Measurements from ENCODE around the gene KAT5. TPM values are rescaled to one million over a fixed set of nuclear protein-coding genes. Genes with fewer than 3 reads are reported as not detected.

The KAT5 gene
- total RNA-seq, 2 donors from 2014 or later: 74.8 to 107 TPM

DNA sequence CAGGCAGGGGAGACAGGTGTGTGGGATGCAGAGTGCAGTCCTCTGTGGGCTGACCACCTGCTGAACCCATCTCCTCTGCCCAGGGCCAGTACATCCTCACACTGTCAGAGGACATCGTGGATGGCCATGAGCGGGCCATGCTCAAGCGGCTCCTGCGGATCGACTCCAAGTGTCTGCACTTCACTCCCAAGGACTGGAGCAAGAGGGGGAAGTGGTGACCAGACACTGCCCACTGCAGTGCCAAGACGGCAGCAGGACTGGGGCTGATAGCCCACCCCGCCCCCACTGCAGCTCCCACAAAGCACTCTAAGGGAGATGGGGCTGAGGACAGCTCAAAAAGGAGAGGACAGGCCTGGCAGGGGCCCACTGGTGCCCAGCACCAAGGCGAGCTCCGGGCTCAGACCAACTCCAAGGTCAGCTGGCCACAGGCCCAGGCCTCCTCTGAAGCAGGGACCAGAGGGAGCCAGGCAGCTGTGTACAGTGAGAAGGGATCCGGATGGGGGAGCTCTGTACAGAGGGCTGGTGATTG, 7.0 kb downstream of the KAT5 start:
- TF ChIP-seq, protein P1, sequence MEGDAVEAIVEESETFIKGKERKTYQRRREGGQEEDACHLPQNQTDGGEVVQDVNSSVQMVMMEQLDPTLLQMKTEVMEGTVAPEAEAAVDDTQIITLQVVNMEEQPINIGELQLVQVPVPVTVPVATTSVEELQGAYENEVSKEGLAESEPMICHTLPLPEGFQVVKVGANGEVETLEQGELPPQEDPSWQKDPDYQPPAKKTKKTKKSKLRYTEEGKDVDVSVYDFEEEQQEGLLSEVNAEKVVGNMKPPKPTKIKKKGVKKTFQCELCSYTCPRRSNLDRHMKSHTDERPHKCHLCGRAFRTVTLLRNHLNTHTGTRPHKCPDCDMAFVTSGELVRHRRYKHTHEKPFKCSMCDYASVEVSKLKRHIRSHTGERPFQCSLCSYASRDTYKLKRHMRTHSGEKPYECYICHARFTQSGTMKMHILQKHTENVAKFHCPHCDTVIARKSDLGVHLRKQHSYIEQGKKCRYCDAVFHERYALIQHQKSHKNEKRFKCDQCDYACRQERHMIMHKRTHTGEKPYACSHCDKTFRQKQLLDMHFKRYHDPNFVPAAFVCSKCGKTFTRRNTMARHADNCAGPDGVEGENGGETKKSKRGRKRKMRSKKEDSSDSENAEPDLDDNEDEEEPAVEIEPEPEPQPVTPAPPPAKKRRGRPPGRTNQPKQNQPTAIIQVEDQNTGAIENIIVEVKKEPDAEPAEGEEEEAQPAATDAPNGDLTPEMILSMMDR (IDR thresholded peaks at IDR 0.05): no peak
- TF ChIP-seq POLR2A (IDR thresholded peaks at IDR 0.05) (no peak), POLR2AphosphoS5 (IDR thresholded peaks at IDR 0.05) (no peak)
- Histone ChIP-seq H3K4me1 (replicated peaks) (peaks cover 17% of the 10 kb centered on the region), H3K4me3 (peak overlapping the region in 1 of 2 donors; percentile 82), H3K27me3 (replicated peaks; ENCODE audit: insufficient read depth) (no peaks in the 10 kb centered on the region), H3K36me3 (peaks cover 21 to 26% of the 10 kb centered on the region in 2 donors), H3K27ac (no peak overlapping the region), H3K9me3 (no peaks in the 10 kb centered on the region)
- DNase-seq (ENCODE audit: low spot score): no peak
- 63% methylated on average over 10 of the region's 10 CpGs for WGBS
- intact Hi-C loops (cut with DNase I): no loop called here

DNA sequence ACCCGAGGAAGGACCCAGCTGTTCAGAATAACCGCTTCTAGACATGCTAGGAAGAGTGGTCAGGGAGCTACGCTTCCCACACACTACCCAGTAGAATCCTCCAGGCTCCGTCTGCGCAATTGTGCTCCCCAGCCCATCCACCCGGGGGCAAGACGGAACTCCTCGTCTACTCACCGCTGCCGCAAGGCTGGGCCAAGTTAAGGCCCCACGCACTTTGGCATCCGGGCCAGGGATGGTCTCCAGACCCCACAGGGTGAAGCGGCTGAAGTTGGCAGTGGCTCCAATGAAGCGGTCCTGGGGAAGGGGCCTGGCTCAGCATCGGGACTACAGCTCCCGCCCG, 7.8 kb downstream of the KAT5 start:
- H3K27me3 ChIP-seq (replicated peaks; ENCODE audit: insufficient read depth): no peaks in the 10 kb centered on the region
- WGBS: 5% methylated on average over 13 of the region's 17 CpGs
- peak overlapping the region; percentile 55 to 82 for H3K4me3 ChIP-seq
- no peaks in the 10 kb centered on the region for H3K9me3 ChIP-seq
- TF ChIP-seq POLR2A (IDR thresholded peaks at IDR 0.05) (no peak), POLR2AphosphoS5 (IDR thresholded peaks at IDR 0.05) (no peak)
- TF ChIP-seq, protein P1 (IDR thresholded peaks at IDR 0.05): no peak
- intact Hi-C loops (cut with DNase I): no loop called here
- peaks cover 16 to 19% of the 10 kb centered on the region in 2 donors for H3K36me3 ChIP-seq
- no peak for DNase-seq (ENCODE audit: low spot score)
- H3K27ac ChIP-seq: peak overlapping the region; percentile 92 to 93
- H3K4me1 ChIP-seq (replicated peaks): peaks cover 17% of the 10 kb centered on the region

DNA sequence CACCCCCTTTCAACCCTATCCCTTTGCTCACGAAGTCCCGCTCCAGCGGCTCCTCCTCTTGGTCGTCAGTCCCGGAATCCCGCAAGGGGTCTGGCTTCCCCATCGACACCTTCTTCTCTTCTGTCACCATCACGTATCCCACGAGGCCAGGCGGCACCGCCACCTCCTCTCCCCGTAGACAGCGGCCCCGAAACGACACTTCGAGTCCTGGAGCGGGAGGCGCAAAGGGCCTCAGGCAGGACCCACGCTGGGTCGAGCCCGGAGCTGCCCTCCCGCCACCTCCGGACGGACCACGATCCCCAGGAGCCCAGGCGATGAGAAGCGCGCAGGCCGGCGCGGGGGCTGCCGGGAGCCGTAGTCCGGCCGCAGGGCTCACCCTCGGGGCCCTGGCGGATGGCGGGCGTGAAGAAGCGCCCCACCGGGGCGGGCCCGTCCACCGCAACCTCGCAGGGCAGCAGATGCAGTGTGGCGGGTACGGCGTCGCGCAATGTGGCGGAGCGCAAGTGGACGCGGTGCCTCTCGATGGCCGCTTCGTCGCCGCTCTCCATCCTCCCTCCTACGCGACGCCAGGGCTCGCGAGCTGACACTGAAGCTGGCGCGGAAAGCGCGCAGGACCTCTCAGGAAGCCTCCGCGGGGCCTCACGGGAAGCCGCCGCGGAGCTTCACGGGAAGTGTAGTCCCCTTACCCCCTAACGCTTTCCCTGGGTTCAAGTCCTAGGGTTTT, 8.3 kb downstream of the KAT5 start, which contains the start of gene RNASEH2C:
RNASEH2C (minus strand) TSS at position 588 of the 724 bp plus-strand sequence; CDS start at position 548, 40 bp downstream.
- DNase-seq (ENCODE audit: low spot score): peak; percentile 84
- TF ChIP-seq, protein P1 (IDR thresholded peaks at IDR 0.05): peak in 2 of 4 experiments; percentile 11 to 42
- TF ChIP-seq POLR2AphosphoS5 (IDR thresholded peaks at IDR 0.05) (peak; percentile 88), POLR2A (IDR thresholded peaks at IDR 0.05) (peak; percentile 72)
- H3K9me3 ChIP-seq: no peaks in the 10 kb centered on the region
- 1% methylated on average over 57 of the region's 76 CpGs for WGBS
- intact Hi-C loops (cut with DNase I): no loop called here
- H3K4me3 ChIP-seq: peak within 1 kb of the TSS; percentile 55 to 82
- H3K27ac ChIP-seq: peak within 1 kb of the TSS; percentile 92 to 93
- peaks cover 13 to 15% of the 10 kb centered on the region in 2 donors for H3K36me3 ChIP-seq
- H3K4me1 ChIP-seq (replicated peaks): peaks cover 17% of the 10 kb centered on the region
- H3K27me3 ChIP-seq (replicated peaks; ENCODE audit: insufficient read depth): no peaks in the 10 kb centered on the region

DNA sequence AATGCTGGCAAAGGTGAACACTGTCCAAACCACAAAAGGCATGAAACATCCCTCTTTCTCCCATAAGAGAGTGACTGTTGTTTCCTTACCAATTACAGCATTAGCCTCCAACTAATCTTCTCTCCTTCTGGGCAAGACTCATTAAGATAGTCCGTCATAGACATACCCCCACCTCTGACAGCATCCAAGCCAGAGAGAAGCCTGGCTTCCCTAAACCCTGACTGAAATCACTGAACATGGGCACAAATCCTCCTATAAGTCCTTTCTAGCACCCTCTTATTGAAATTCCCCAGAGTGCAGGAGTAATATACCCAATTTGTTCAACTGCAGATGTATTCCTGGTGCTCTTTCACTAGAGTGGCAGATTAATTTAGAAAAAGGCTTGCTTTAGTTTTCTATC, 10.2 kb downstream of the KAT5 start:
- 100% methylated on average over 1 of the region's 1 CpG for WGBS
- H3K27me3 ChIP-seq (replicated peaks; ENCODE audit: insufficient read depth): no peaks in the 10 kb centered on the region
- intact Hi-C loops (cut with DNase I): no loop called here
- no peak for DNase-seq (ENCODE audit: low spot score)
- H3K9me3 ChIP-seq: no peaks in the 10 kb centered on the region
- no peak for TF ChIP-seq POLR2A (IDR thresholded peaks at IDR 0.05)
- TF ChIP-seq POLR2AphosphoS5 (IDR thresholded peaks at IDR 0.05): no peak
- TF ChIP-seq, protein P1 (IDR thresholded peaks at IDR 0.05): no peak
- H3K4me3 ChIP-seq: no peak overlapping the region
- no peak overlapping the region for H3K27ac ChIP-seq
- H3K36me3 ChIP-seq: peaks cover 6 to 8% of the 10 kb centered on the region in 2 donors
- peaks cover 17% of the 10 kb centered on the region for H3K4me1 ChIP-seq (replicated peaks)

DNA sequence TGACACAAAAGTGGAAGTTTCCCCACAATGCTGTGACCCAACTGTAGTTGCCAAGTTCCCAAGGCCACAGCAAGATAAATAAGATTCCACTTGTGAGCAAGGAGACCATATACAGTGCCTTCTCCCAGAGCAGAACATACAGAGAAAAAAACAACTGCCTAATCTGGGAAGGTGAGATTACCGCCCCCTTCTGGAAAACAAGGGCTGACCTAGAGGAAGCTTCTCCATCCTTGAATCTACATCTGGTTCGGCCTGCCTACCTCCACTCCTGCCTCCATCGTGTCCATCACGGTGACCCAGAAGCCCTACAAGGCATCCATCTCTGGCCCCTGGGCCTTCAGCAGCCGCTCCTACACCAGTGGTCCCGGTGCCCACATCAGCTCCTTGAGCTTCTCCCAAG, 14.6 kb downstream of the KAT5 start:
- WGBS: 83% methylated on average over 6 of the region's 6 CpGs

More for the DNA sequence above, 14.6 kb downstream of the KAT5 start:
- intact Hi-C loops (cut with DNase I): no loop called here
- H3K4me1 ChIP-seq (replicated peaks): no peaks in the 10 kb centered on the region
- TF ChIP-seq, protein P1 (IDR thresholded peaks at IDR 0.05): no peak
- TF ChIP-seq POLR2A (IDR thresholded peaks at IDR 0.05): no peak
- no peak for TF ChIP-seq POLR2AphosphoS5 (IDR thresholded peaks at IDR 0.05)
- no peaks in the 10 kb centered on the region for H3K27me3 ChIP-seq (replicated peaks; ENCODE audit: insufficient read depth)
- no peak overlapping the region for H3K27ac ChIP-seq
- DNase-seq (ENCODE audit: low spot score): no peak
- no peaks in the 10 kb centered on the region for H3K36me3 ChIP-seq
- no peaks in the 10 kb centered on the region for H3K9me3 ChIP-seq
- no peak overlapping the region for H3K4me3 ChIP-seq

Data from prostate gland (tissue), 2 donors.